HG03064 (cell line): ENCODE data around the gene GLUD1.
"Not testable (repeated sequence)": the region's sequence is repeated elsewhere in the genome, so short reads cannot be mapped to it uniquely, and the experiment has no call there.

Source experiments
- ATAC-seq: cut with Tn5 transposase; IDR thresholded peaks from one replicate; pipeline ENCODE4 v1.9.1; 2021; ENCODE audit warnings: low read depth; ENCODE audit not compliant: unreplicated experiment

GLUD1 gene

GRCh38 chr10:87053577-87054181, 41.0 kb downstream of the GLUD1 start:
- ATAC-seq = no peak

GRCh38 chr10:87053111-87053510, 41.5 kb downstream of the GLUD1 start:
- ATAC-seq = no peak

- ATAC-seq = no peak
Observed at GRCh38 chr10:87045434-87045938, 49.2 kb downstream of the GLUD1 start.

- not testable (repeated sequence) for ATAC-seq
Observed at GRCh38 chr10:87043579-87043978, 51.1 kb downstream of the GLUD1 start.

- ATAC-seq = no peak
Observed at GRCh38 chr10:87038786-87039185, 55.9 kb downstream of the GLUD1 start.

GRCh38 chr10:87038286-87038717, 56.3 kb downstream of the GLUD1 start:
- no peak for ATAC-seq

GRCh38 chr10:87036623-87037022, 58.0 kb downstream of the GLUD1 start:
- ATAC-seq = no peak

GRCh38 chr10:87030912-87031635, 63.6 kb downstream of the GLUD1 start:
- no peak for ATAC-seq

GRCh38 chr10:87030419-87030818, 64.2 kb downstream of the GLUD1 start:
- not testable (repeated sequence) for ATAC-seq

GRCh38 chr10:87026747-87027508, 67.7 kb downstream of the GLUD1 start:
- not testable (repeated sequence) for ATAC-seq

GRCh38 chr10:87025285-87025958, 69.2 kb downstream of the GLUD1 start:
- ATAC-seq = not testable (repeated sequence)

- ATAC-seq = not testable (repeated sequence)
Observed at GRCh38 chr10:87020056-87020455, 74.6 kb downstream of the GLUD1 start, which contains the start of gene FAM25A. Gene FAM25A (plus strand): TSS chr10:87020294. CDS start chr10:87020325, 31 bp downstream.

- not testable (repeated sequence) for ATAC-seq
Observed at GRCh38 chr10:87019504-87019903, 75.1 kb downstream of the GLUD1 start.

- ATAC-seq = not testable (repeated sequence)
Observed at GRCh38 chr10:87019066-87019465, 75.6 kb downstream of the GLUD1 start.

GRCh38 chr10:87018127-87018526, 76.5 kb downstream of the GLUD1 start:
- ATAC-seq = not testable (repeated sequence)

- not testable (repeated sequence) for ATAC-seq
Observed at GRCh38 chr10:87014986-87015716, 79.5 kb downstream of the GLUD1 start.

GRCh38 chr10:87013528-87013927, 81.1 kb downstream of the GLUD1 start:
- ATAC-seq = not testable (repeated sequence)

GRCh38 chr10:87009134-87009696, 85.4 kb downstream of the GLUD1 start:
- ATAC-seq = not testable (repeated sequence)

- not testable (repeated sequence) for ATAC-seq
Observed at GRCh38 chr10:87008303-87008702, 86.3 kb downstream of the GLUD1 start.
